HCT116 (cell line): ENCODE data around the gene TAF1C. TPM values are rescaled to one million over a fixed set of nuclear protein-coding genes. Genes with fewer than 3 reads are reported as not detected.

Experiments
- ATAC-seq: fragments of 200-7000 bp; cut with Tn5 transposase; 2 replicates; pipeline ENCODE4 v1.9.1; 2020; ENCODE audit warnings: mild to moderate bottlenecking, moderate library complexity
- BruUV-seq: library from RNA; stranded (reverse); fragments of 400-500 nt; replicated peaks from 2 replicates; lab custom pipeline; 2021; lab: Mats Ljungman, UMichigan
- CTCF ChIA-PET: fragments of 300-600 bp; sonication (Branson Sonifier 250); formaldehyde crosslinking; loops from one replicate; lab custom pipeline; 2021; ENCODE audit warnings: antibody characterized with exemption; lab: Charles Lee
- POLR2A ChIA-PET: fragments of 300-600, 350-600 bp; sonication (Branson Sonifier 250); formaldehyde crosslinking; loops from one replicate; lab custom pipeline; 2021; ENCODE audit warnings: antibody characterized with exemption; lab: Charles Lee
- RAD21 ChIA-PET, 2 experiments: fragments of 300-600 bp; sonication (Branson Sonifier 250); formaldehyde crosslinking; loops; one replicate each; lab custom pipeline; 2023; ENCODE audit warnings: low total read pairs in 2 of 2; ENCODE audit not compliant: uncharacterized antibody in 2 of 2, unreplicated experiment in 2 of 2, low non-redundant PET in 1 of 2; lab: Charles Lee
- DNase-seq: peaks from one replicate; pipeline ENCODE4 v3.0.0-alpha.2; 2010; ENCODE audit warnings: low read depth, low spot score
- H2AFZ ChIP-seq: fragments of 200-600 bp; shearing (Covaris generic), sonication (generic); 2 replicates; pipeline ENCODE4 v1.6.1; 2017; ENCODE audit warnings: low read depth, mixed run types, mixed read lengths, antibody characterized with exemption, low read length; ENCODE audit not compliant: poor library complexity, severe bottlenecking
- H3K27ac ChIP-seq: 2 replicates; pipeline ENCODE4 v1.5.1; 2012; ENCODE audit warnings: low read depth, low read length
- H3K27me3 ChIP-seq: fragments of 200-600 bp; sonication (generic); 2 replicates; pipeline ENCODE4 v1.6.1; 2016; ENCODE audit warnings: mixed run types, low read length, mixed read lengths; ENCODE audit not compliant: insufficient read depth
- H3K36me3 ChIP-seq, 2 experiments: fragments of 200-500 bp in 1 of 2; fragments of 200-600 bp in 1 of 2; sonication (Bioruptor generic) in 1 of 2; sonication (generic) in 1 of 2; 2 replicates each; pipeline versions ENCODE4 v1.5.1 to v1.6.1; 2014 to 2016; ENCODE audit warnings: low read length in 2 of 2, inconsistent platforms in 1 of 2, mixed read lengths in 1 of 2, mixed run types in 1 of 2; ENCODE audit not compliant: insufficient read depth in 2 of 2, control insufficient read depth in 1 of 2
- H3K4me1 ChIP-seq, 2 experiments: fragments of 200-600 bp in 1 of 2; sonication (generic) in 1 of 2; 2 replicates each; pipeline versions ENCODE4 v1.5.1 to v1.6.1; 2012 to 2017; ENCODE audit warnings: low read length in 2 of 2, inconsistent platforms in 1 of 2, mild to moderate bottlenecking in 1 of 2, mixed read lengths in 1 of 2, mixed run types in 1 of 2, moderate library complexity in 1 of 2; ENCODE audit not compliant: insufficient read depth in 2 of 2, control insufficient read depth in 1 of 2
- H3K4me2 ChIP-seq: fragments of 200-600 bp; sonication (generic); 2 replicates; pipeline ENCODE4 v1.6.1; 2017; ENCODE audit warnings: mixed run types, low read length, mixed read lengths
- H3K4me3 ChIP-seq, 2 experiments: fragments of 200-600 bp in 1 of 2; sonication (generic) in 1 of 2; replicated peaks in 1 of 2; 2 replicates each; pipeline ENCODE4 v1.5.1; 2011 to 2016; ENCODE audit warnings: low read length in 2 of 2, control low read depth in 1 of 2, low read depth in 1 of 2, mild to moderate bottlenecking in 1 of 2, mixed read lengths in 1 of 2, mixed run types in 1 of 2
- H3K79me2 ChIP-seq: fragments of 200-600 bp; sonication (generic); 2 replicates; pipeline ENCODE4 v1.6.1; 2017; ENCODE audit warnings: mild to moderate bottlenecking, mixed run types, low read length, moderate library complexity, mixed read lengths; ENCODE audit not compliant: insufficient read depth
- H3K9ac ChIP-seq: fragments of 200-600 bp; sonication (generic); 2 replicates; pipeline ENCODE4 v1.6.1; 2016; ENCODE audit warnings: low read length, mixed read lengths
- H3K9me2 ChIP-seq: fragments of 200-600 bp; sonication (generic), shearing (Covaris generic); 2 replicates; pipeline ENCODE4 v1.6.1; 2017; ENCODE audit warnings: mixed run types, mild to moderate bottlenecking, moderate library complexity; ENCODE audit not compliant: insufficient read depth
- H3K9me3 ChIP-seq, 2 experiments: fragments of 200-500 bp in 1 of 2; fragments of 200-600 bp in 1 of 2; sonication (Bioruptor generic) in 1 of 2; sonication (generic) in 1 of 2; 2 replicates each; pipeline ENCODE4 v1.6.1; 2014 to 2017; ENCODE audit warnings: low read length in 2 of 2, mixed read lengths in 2 of 2, inconsistent platforms in 1 of 2, low read depth in 1 of 2, mild to moderate bottlenecking in 1 of 2, mixed run types in 1 of 2, moderate library complexity in 1 of 2; ENCODE audit not compliant: control insufficient read depth in 1 of 2, insufficient read depth in 1 of 2
- H4K20me1 ChIP-seq: fragments of 200-600 bp; sonication (generic), shearing (Covaris generic); 2 replicates; pipeline ENCODE4 v1.6.1; 2017; ENCODE audit warnings: mixed run types, mild to moderate bottlenecking, moderate library complexity; ENCODE audit not compliant: insufficient read depth
- CBX3 ChIP-seq: IDR thresholded peaks from 2 replicates; pipeline ENCODE4 v1.6.1; 2012; ENCODE audit warnings: low read depth
- EGR1 ChIP-seq: IDR thresholded peaks from 2 replicates; pipeline ENCODE4 v1.6.1; 2012; ENCODE audit warnings: low read depth
- JUND ChIP-seq: IDR thresholded peaks from 2 replicates; pipeline ENCODE4 v1.6.1; 2012
- POLR2A ChIP-seq: IDR thresholded peaks from 2 replicates; pipeline ENCODE4 v1.7.0; 2011; ENCODE audit warnings: borderline replicate concordance; ENCODE audit not compliant: insufficient read depth, insufficient read length; ENCODE audit errors: extremely low read depth
- POLR2AphosphoS5 ChIP-seq: IDR thresholded peaks from 2 replicates; pipeline ENCODE4 v1.6.1; 2011; ENCODE audit warnings: mild to moderate bottlenecking, low read depth, low read length, moderate library complexity
- RAD21 ChIP-seq: IDR thresholded peaks from 2 replicates; pipeline ENCODE4 v1.6.1; 2012; ENCODE audit warnings: low read depth, mild to moderate bottlenecking
- SIN3A ChIP-seq: IDR thresholded peaks from 2 replicates; pipeline ENCODE4 v1.6.1; 2012; ENCODE audit warnings: low read depth
- SP1 ChIP-seq: IDR thresholded peaks from 2 replicates; pipeline ENCODE4 v1.6.1; 2012; ENCODE audit warnings: low read depth
- SRF ChIP-seq: IDR thresholded peaks from 2 replicates; pipeline ENCODE4 v1.6.1; 2012; ENCODE audit warnings: low read depth
- YY1 ChIP-seq: IDR thresholded peaks from 2 replicates; pipeline ENCODE4 v1.6.1; 2011; ENCODE audit warnings: low read length, low read depth, moderate library complexity, mild to moderate bottlenecking; ENCODE audit not compliant: insufficient replicate concordance; ENCODE audit errors: extremely low read depth
- ZFX ChIP-seq: fragments of 450-650 bp; IDR thresholded peaks from 2 replicates; pipeline ENCODE4 v1.6.1; 2017
- intact Hi-C: fragments of 100-400 bp; cut with micrococcal nuclease; formaldehyde crosslinking; loops from 2 replicates; pipeline ENCODE4 v1.10.0; 2022
- total RNA-seq: library from RNA; stranded (reverse); gene quantifications from one replicate; pipeline ENCODE4 v1.2.1, GENCODE V29; 2021; ENCODE audit not compliant: unreplicated experiment
- TF ChIP-seq, protein P1 (sequence below): IDR thresholded peaks from 2 replicates; pipeline ENCODE4 v1.6.1; 2012; ENCODE audit warnings: low read depth
- TF ChIP-seq, protein P2 (sequence below): IDR thresholded peaks from 2 replicates; pipeline ENCODE4 v1.6.1; 2012
- TF ChIP-seq, protein P3 (sequence below): IDR thresholded peaks from 2 replicates; pipeline ENCODE4 v1.6.1; 2011; ENCODE audit warnings: mild to moderate bottlenecking, low read length, moderate library complexity; ENCODE audit not compliant: insufficient replicate concordance; ENCODE audit errors: extremely low read depth
- TF ChIP-seq, protein P4 (sequence below), 3 experiments: fragments of 200-600 bp in 1 of 3; sonication (generic) in 1 of 3; IDR thresholded peaks in 2 of 3; conservative IDR thresholded peaks in 1 of 3; 2 replicates each; pipeline ENCODE4 v1.5.1; 2012 to 2017; ENCODE audit warnings: low read depth in 2 of 3, low read length in 2 of 3, antibody characterized with exemption in 1 of 3, borderline replicate concordance in 1 of 3, control low read depth in 1 of 3, mild to moderate bottlenecking in 1 of 3, mixed read lengths in 1 of 3, mixed run types in 1 of 3, moderate library complexity in 1 of 3; ENCODE audit not compliant: insufficient read depth in 1 of 3

The TAF1C gene
- total RNA-seq, 1 experiment from 2014 or later = 76.3 TPM

DNA sequence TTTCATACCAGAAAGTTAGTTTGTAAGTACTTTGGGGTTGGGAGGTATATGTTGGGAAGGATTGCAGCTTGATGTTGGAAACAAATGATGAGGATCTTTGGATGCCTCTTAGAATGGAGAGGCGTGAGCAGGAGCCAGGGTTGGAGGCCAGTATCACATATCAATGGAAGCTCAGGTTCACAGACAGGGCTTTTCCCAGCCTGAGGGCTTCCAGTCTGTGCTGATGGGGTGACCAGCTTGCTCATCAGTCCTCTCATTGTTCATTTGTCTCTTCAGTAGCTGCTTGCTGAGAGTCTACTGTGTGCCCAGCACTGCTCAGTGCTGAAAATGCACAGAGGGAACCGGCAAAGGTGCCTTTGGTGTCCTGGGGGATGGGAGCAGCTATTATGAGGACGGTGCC is 35.9 kb downstream of the TAF1C start (continued):
- TF ChIP-seq, protein P1, sequence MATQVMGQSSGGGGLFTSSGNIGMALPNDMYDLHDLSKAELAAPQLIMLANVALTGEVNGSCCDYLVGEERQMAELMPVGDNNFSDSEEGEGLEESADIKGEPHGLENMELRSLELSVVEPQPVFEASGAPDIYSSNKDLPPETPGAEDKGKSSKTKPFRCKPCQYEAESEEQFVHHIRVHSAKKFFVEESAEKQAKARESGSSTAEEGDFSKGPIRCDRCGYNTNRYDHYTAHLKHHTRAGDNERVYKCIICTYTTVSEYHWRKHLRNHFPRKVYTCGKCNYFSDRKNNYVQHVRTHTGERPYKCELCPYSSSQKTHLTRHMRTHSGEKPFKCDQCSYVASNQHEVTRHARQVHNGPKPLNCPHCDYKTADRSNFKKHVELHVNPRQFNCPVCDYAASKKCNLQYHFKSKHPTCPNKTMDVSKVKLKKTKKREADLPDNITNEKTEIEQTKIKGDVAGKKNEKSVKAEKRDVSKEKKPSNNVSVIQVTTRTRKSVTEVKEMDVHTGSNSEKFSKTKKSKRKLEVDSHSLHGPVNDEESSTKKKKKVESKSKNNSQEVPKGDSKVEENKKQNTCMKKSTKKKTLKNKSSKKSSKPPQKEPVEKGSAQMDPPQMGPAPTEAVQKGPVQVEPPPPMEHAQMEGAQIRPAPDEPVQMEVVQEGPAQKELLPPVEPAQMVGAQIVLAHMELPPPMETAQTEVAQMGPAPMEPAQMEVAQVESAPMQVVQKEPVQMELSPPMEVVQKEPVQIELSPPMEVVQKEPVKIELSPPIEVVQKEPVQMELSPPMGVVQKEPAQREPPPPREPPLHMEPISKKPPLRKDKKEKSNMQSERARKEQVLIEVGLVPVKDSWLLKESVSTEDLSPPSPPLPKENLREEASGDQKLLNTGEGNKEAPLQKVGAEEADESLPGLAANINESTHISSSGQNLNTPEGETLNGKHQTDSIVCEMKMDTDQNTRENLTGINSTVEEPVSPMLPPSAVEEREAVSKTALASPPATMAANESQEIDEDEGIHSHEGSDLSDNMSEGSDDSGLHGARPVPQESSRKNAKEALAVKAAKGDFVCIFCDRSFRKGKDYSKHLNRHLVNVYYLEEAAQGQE = no peak
- TF ChIP-seq, protein P2, sequence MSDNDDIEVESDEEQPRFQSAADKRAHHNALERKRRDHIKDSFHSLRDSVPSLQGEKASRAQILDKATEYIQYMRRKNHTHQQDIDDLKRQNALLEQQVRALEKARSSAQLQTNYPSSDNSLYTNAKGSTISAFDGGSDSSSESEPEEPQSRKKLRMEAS = no peak
- TF ChIP-seq EGR1 (no peak), SRF (no peak)

DNA sequence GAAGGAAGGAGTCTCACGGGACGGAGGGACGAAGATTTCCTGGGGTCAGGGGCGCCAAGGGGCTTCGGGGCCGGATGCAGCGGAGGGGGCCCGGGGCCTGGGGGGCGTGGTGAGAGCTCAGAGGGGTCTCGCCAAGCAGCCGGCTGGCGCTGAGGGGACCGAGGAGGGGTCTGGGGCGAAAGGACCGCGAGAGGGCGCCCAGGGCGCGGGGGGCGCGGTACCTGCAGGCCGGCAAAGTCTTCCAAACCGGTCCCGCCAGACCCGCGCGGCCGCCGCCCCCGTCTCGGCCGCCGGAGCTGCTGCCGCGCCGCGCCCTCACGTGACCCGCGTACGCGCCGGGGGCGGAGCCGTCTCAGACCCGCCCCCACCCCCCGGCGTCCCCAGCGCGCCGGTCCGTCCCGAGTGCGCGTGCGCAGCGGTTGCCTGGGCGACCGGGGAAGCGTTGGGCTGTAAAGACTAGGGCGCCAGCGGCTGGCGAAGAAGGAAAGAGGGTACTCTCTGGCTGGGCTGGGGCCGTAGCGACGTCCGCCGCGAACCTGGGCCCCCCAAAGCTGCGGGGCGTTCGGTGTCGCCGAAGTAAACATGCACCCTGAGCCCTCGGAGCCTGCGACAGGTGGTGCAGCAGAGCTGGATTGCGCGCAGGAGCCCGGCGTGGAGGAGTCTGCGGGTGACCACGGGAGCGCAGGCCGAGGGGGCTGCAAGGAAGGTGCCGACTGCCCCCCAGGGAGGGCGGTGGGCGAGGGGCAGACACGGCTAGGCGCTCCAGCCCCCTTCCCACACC is 41.8 kb downstream of the TAF1C start, which contains the start of the genes DNAAF1 and HSDL1:
Gene DNAAF1 (plus strand): TSS at position 450 of the 781 bp plus-strand sequence. CDS start 133 bp downstream, at position 583.
Gene HSDL1 (minus strand): TSS at position 319 of the 781 bp plus-strand sequence. CDS start 13,856 bp downstream, outside the sequence.
- DNase-seq = peak; percentile 71
- peak within 1 kb of the TSS; percentile 83 for H3K4me2 ChIP-seq
- ChIA-PET RAD21 (no interaction called here), CTCF (interaction anchor here (1.2 kb wide), 1 partner anchor 42 kb away, joined by 4 read pairs; the partner anchor contains the start of gene TAF1C)
- H4K20me1 ChIP-seq = no peaks in the 10 kb centered on the region
- no peaks in the 10 kb centered on the region for H3K36me3 ChIP-seq
- H3K4me3 ChIP-seq = peak within 1 kb of the TSS; percentile 66 to 93
- peaks cover 8 to 21% of the 10 kb centered on the region in 2 experiments; a peak in 2 of 4 replicates for H3K4me1 ChIP-seq
- no peaks in the 10 kb centered on the region for H3K27me3 ChIP-seq
- H3K9me3 ChIP-seq = no peaks in the 10 kb centered on the region
- peak within 1 kb of the TSS; percentile 46 for H3K27ac ChIP-seq
- no peak within 1 kb of the TSS for H2AFZ ChIP-seq
- intact Hi-C loops = loop anchor here (2.0 kb wide), 2 partner anchors 28 to 42 kb away; partner anchors contain the start of genes MBTPS1 and TAF1C
- peak within 1 kb of the TSS; percentile 78 for H3K9ac ChIP-seq
- no TSS peak for BruUV-seq
- H3K79me2 ChIP-seq = peaks cover 31% of the 10 kb centered on the region
- no peaks in the 10 kb centered on the region for H3K9me2 ChIP-seq
- TF ChIP-seq RAD21 (no peak), SP1 (no peak), POLR2A (peak; percentile 52), JUND (no peak), POLR2AphosphoS5 (peak; percentile 93), YY1 (no peak), SIN3A (peak; percentile 66; the same call in 1 of the 2 replicates), ZFX (peak; percentile 54; the same call in 1 of the 2 replicates), SRF (no peak), EGR1 (peak; percentile 73), CBX3 (no peak)
- TF ChIP-seq, protein P3, sequence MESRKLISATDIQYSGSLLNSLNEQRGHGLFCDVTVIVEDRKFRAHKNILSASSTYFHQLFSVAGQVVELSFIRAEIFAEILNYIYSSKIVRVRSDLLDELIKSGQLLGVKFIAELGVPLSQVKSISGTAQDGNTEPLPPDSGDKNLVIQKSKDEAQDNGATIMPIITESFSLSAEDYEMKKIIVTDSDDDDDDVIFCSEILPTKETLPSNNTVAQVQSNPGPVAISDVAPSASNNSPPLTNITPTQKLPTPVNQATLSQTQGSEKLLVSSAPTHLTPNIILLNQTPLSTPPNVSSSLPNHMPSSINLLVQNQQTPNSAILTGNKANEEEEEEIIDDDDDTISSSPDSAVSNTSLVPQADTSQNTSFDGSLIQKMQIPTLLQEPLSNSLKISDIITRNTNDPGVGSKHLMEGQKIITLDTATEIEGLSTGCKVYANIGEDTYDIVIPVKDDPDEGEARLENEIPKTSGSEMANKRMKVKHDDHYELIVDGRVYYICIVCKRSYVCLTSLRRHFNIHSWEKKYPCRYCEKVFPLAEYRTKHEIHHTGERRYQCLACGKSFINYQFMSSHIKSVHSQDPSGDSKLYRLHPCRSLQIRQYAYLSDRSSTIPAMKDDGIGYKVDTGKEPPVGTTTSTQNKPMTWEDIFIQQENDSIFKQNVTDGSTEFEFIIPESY = no peak
- TF ChIP-seq, protein P4, sequence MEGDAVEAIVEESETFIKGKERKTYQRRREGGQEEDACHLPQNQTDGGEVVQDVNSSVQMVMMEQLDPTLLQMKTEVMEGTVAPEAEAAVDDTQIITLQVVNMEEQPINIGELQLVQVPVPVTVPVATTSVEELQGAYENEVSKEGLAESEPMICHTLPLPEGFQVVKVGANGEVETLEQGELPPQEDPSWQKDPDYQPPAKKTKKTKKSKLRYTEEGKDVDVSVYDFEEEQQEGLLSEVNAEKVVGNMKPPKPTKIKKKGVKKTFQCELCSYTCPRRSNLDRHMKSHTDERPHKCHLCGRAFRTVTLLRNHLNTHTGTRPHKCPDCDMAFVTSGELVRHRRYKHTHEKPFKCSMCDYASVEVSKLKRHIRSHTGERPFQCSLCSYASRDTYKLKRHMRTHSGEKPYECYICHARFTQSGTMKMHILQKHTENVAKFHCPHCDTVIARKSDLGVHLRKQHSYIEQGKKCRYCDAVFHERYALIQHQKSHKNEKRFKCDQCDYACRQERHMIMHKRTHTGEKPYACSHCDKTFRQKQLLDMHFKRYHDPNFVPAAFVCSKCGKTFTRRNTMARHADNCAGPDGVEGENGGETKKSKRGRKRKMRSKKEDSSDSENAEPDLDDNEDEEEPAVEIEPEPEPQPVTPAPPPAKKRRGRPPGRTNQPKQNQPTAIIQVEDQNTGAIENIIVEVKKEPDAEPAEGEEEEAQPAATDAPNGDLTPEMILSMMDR (IDR thresholded peaks at IDR 0.05 in 2 of 3, conservative IDR thresholded peaks at IDR 0.05 in 1 of 3; ENCODE audit: borderline replicate concordance in 1 of 3, insufficient read depth in 1 of 3, low read depth in 2 of 3, low read length in 2 of 3) = peak in 1 of 3 experiments; percentile 22; a peak in 1 of 6 replicates
- TF ChIP-seq, protein P2 = peak; percentile 58
- TF ChIP-seq, all 23 proteins: peak for 7
- ATAC-seq = peak; percentile 83
- POLR2A ChIA-PET = no interaction called here
